ENCODE measurements around the gene LONP1.

LONP1 gene

GRCh38 chr19:5676105-5676771, 43.7 kb downstream of the LONP1 start:
- DNase-seq (ENCODE audit: low read depth): no peak
- TF ChIP-seq CTCF (conservative IDR thresholded peaks at IDR 0.05; ENCODE audit: low read depth, low read length): no peak

GRCh38 chr19:5674714-5675113, 45.2 kb downstream of the LONP1 start:
- DNase-seq (ENCODE audit: low read depth): no peak
- no peak overlapping the region for H3K4me3 ChIP-seq (ENCODE audit: low read depth, low read length)
- no peak for TF ChIP-seq CTCF (conservative IDR thresholded peaks at IDR 0.05; ENCODE audit: low read depth, low read length)

More at GRCh38 chr19:5676105-5676771, 43.7 kb downstream of the LONP1 start:
- no peak overlapping the region for H3K4me3 ChIP-seq (ENCODE audit: low read depth, low read length)

GRCh38 chr19:5673752-5674151, 46.2 kb downstream of the LONP1 start:
- H3K4me3 ChIP-seq (ENCODE audit: low read depth, low read length): no peak overlapping the region
- no peak for DNase-seq (ENCODE audit: low read depth)
- no peak for TF ChIP-seq CTCF (conservative IDR thresholded peaks at IDR 0.05; ENCODE audit: low read depth, low read length)

- no peak for DNase-seq (ENCODE audit: low read depth)
- TF ChIP-seq CTCF (conservative IDR thresholded peaks at IDR 0.05; ENCODE audit: low read depth, low read length): no peak
- no peak overlapping the region for H3K4me3 ChIP-seq (ENCODE audit: low read depth, low read length)
Measured at GRCh38 chr19:5672708-5673459, 47.1 kb downstream of the LONP1 start.

- TF ChIP-seq CTCF (conservative IDR thresholded peaks at IDR 0.05; ENCODE audit: low read depth, low read length): no peak
- DNase-seq (ENCODE audit: low read depth): no peak
- no peak overlapping the region for H3K4me3 ChIP-seq (ENCODE audit: low read depth, low read length)
Measured at GRCh38 chr19:5671600-5671999, 48.3 kb downstream of the LONP1 start.

GRCh38 chr19:5669212-5669611, 50.7 kb downstream of the LONP1 start:
- no peak for DNase-seq (ENCODE audit: low read depth)
- no peak overlapping the region for H3K4me3 ChIP-seq (ENCODE audit: low read depth, low read length)
- no peak for TF ChIP-seq CTCF (conservative IDR thresholded peaks at IDR 0.05; ENCODE audit: low read depth, low read length)
